Measurements from ENCODE around the gene TOM1. TPM values are rescaled to one million over a fixed set of nuclear protein-coding genes. Genes with fewer than 3 reads are reported as not detected.

The TOM1 gene
- polyA plus RNA-seq, 3 donors, result 39.4 to 42.9 (median 40.7) TPM

- no peak for DNase-seq (ENCODE audit: extremely low read depth in 1 of 11, low read depth in 9 of 11, low spot score in 4 of 11)
Observed at GRCh38 chr22:35316751-35317150, 17.1 kb downstream of the TOM1 start.

- DNase-seq (ENCODE audit: extremely low read depth in 1 of 11, low read depth in 9 of 11, low spot score in 4 of 11), result no peak
Observed at GRCh38 chr22:35317680-35318290, 18.1 kb downstream of the TOM1 start.

DNA sequence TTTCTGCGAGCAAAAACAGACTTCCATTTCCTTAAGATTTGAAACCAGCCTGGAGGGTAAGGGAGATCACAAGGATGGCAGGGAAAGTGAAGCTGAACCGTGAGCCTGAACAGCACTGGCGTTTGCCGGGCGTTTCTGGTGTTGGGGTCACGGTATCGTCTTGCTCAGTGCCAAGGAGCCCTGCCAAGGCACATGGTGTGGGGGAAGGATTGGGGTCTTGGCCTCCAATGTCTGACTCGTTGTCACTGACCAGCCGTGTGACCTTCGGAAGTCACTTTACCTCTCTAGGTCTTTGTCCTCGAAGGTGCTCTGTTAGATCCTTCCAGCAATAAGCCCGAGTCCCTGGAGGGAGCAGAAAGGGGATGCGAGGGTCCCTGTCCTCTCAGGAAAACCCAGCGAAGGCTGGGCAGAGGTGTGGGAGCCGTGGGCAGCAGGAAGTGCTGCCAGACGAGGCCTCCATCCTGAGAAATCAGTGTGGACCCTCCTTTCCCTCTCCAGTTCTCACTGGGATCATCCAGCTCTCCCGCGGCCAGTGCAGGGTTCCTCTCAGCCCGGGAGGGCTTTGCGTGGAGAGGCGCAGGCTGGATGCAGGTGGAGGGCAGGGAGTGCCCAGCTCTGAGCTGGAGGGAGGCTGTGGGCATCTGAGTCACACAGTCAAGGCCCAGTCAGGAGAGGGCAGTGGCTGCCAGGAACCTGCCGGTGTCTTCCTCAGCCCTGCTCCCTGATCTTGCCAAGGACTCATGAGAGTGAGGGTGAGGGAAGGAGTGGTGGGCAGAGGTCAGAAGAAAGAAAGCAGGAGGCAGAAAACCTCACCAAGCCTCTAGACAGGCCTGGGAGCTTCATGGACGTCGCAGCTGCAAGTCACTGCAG, 18.9 kb downstream of the TOM1 start:
- DNase-seq (ENCODE audit: extremely low read depth in 1 of 11, low read depth in 9 of 11, low spot score in 4 of 11), result no peak

DNA sequence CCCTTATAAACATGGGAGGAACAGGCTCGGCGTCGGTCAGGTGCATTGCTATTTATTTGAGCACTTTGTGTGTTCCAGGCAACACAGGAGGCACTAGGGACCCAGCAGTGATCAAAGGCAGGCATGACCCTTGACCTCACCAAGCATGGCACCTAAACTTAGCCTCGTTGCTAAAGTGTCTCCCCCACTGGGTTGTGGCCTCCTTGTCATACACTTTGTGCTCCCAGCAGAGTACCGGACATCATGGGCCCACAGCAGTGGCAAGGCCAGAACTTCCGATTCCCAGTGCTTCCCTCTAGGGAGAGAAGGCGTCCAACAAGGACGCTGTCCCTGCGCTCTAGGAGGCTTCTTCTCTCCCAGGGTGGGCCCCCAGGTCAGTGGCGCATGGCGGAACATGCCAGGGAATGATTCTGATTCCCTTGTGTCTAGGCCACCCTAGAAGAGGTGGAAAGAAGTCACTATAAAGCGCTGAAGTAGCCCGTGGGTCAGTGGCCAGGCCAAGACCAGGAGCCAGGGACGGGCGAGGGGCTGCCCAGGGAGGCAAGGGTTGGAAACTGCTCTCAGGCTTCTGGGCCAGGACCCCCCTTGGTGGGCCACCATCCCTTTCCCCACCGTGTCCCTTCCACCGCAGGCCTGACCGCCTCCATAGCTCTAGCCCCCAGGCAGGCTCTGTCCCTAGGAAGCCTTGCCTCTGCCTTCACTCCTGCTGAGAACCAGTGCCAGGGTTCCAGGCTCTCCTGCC, 19.7 kb downstream of the TOM1 start:
- DNase-seq (ENCODE audit: extremely low read depth in 1 of 11, low read depth in 9 of 11, low spot score in 4 of 11), result no peak

- no peak for DNase-seq (ENCODE audit: extremely low read depth in 1 of 11, low read depth in 9 of 11, low spot score in 4 of 11)
Observed at GRCh38 chr22:35322126-35322525, 22.4 kb downstream of the TOM1 start.

DNA sequence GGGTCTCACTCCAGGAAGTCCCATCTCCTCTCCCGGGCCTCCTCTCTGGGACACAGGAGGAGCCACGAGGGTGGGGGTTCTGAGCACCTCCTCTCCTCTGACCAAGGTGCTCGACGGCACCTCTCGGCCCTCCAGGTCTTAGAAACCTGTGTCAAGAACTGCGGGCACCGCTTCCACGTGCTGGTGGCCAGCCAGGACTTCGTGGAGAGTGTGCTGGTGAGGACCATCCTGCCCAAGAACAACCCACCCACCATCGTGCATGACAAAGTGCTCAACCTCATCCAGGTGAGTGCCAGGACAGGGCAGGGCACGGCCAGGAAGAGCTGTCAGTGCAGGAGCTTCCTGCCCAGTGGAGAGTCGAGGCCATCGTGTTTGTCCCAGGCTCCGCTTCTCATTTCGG, 23.2 kb downstream of the TOM1 start:
- DNase-seq (ENCODE audit: extremely low read depth in 1 of 11, low read depth in 9 of 11, low spot score in 4 of 11), result no peak

DNA sequence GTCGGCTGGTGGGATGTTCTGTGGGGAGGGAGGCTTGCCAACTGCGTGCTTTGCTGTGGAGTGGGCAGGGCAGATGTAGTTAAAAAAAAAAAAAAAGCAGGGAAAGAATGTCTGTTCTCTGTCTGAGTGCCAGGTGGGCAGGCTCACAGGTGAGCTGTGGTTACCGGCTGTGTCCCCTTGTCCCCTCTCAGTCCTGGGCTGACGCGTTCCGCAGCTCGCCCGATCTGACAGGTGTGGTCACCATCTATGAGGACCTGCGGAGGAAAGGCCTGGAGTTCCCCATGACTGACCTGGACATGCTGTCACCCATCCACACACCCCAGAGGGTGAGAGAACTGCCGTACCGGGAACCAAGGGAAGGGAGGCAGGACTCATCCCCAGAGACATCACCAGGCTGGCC, 23.6 kb downstream of the TOM1 start:
- no peak for DNase-seq (ENCODE audit: extremely low read depth in 1 of 11, low read depth in 9 of 11, low spot score in 4 of 11)

- no peak for DNase-seq (ENCODE audit: extremely low read depth in 1 of 11, low read depth in 9 of 11, low spot score in 4 of 11)
Observed at GRCh38 chr22:35324067-35324466, 24.4 kb downstream of the TOM1 start.

- DNase-seq (ENCODE audit: extremely low read depth in 1 of 11, low read depth in 9 of 11, low spot score in 4 of 11), result no peak
Observed at GRCh38 chr22:35324762-35325161, 25.1 kb downstream of the TOM1 start.

- no peak for DNase-seq (ENCODE audit: extremely low read depth in 1 of 11, low read depth in 9 of 11, low spot score in 4 of 11)
Observed at GRCh38 chr22:35325209-35325608, 25.5 kb downstream of the TOM1 start.

GRCh38 chr22:35326854-35327562, 27.3 kb downstream of the TOM1 start:
- DNase-seq (ENCODE audit: extremely low read depth in 1 of 11, low read depth in 9 of 11, low spot score in 4 of 11), result no peak

DNA sequence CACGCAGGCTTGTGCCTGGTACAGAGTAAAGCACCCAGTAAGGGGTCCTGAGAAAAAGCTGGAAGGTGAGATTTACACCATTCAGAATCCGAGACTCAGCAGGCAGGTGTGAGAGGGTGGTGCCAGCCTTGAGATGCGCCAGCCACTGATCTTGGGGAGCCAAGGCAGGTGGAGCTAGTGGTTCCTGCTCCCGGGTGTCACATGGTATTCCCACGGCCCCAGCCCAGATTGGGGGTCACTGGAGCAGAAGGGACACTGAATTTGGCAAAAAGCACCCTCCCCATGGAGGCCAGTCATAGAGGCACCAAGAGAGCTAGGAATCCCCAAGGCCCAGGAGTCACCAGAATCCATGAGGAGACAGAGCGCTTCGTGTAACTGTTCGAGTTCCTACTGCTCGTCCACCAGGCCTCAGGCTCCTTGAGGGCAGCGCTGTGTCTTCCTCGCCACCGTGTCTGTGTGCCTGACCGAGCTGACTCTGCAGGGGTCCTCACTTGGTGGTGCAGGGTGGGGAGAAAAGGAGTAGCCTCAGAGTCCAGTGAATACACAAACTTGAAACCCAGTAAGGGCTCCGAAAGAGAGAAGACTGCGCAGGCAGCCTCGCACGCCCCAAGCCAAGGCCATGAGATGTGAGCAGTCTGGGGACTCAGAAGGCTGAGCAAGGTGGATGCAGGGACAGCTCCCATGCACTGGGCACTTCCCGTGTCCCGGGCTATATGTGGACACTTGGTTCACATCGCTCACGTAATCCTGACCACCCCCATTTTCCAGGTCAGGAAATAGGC, 28.2 kb downstream of the TOM1 start:
- DNase-seq (ENCODE audit: extremely low read depth in 1 of 11, low read depth in 9 of 11, low spot score in 4 of 11), result no peak

GRCh38 chr22:35328472-35328885, 28.8 kb downstream of the TOM1 start:
- DNase-seq (ENCODE audit: extremely low read depth in 1 of 11, low read depth in 9 of 11, low spot score in 4 of 11), result no peak

GRCh38 chr22:35329114-35329847, 29.6 kb downstream of the TOM1 start:
- no peak for DNase-seq (ENCODE audit: extremely low read depth in 1 of 11, low read depth in 9 of 11, low spot score in 4 of 11)

- DNase-seq (ENCODE audit: extremely low read depth in 1 of 11, low read depth in 9 of 11, low spot score in 4 of 11), result no peak
Observed at GRCh38 chr22:35330258-35330861, 30.7 kb downstream of the TOM1 start.

DNA sequence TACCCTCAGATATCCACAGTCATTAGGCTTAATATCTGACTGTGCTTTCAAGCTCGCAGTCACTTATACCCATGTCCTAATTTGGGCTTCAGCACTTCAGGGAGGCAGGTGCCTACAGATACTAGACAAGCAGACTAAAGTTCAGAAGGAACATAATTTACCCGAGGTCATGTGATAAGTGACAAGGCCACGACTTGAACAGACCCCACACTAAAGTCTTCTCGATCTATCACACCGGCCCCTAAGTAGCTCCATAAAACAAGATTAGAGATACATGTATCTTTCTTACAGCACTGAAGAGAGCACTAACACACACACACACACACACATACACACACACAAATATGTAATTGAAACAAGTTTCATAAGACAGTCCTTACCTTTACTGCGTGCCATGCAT, 32.6 kb downstream of the TOM1 start:
- no peak for DNase-seq (ENCODE audit: extremely low read depth in 1 of 11, low read depth in 9 of 11, low spot score in 4 of 11)

- DNase-seq (ENCODE audit: extremely low read depth in 1 of 11, low read depth in 9 of 11, low spot score in 4 of 11), result no peak
Observed at GRCh38 chr22:35333220-35333619, 33.5 kb downstream of the TOM1 start.

DNA sequence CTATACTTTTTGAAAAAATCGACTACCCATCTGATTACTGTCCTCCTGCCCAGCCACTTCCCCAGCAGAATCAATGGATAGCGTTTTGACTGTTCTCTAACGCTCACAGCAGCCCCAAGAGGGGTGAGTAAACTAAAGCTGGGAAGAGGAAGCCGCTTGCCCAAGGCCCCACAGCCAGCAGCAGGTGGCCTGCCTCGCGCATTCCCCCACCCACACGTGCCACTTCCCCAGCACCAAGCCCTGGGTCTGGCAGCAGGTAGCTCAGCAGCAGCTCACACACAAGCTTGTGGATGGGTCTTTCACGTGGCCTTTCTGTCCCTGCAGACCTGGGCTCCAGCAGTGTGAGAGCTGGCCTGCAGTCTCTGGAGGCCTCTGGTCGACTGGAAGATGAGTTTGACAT, 34.3 kb downstream of the TOM1 start:
- DNase-seq (ENCODE audit: extremely low read depth in 1 of 11, low read depth in 9 of 11, low spot score in 4 of 11), result no peak
